Measurements from ENCODE around the gene EPHA5. TPM values are rescaled to one million over a fixed set of nuclear protein-coding genes. Genes with fewer than 3 reads are reported as not detected.

Gene EPHA5
- total and polyA plus RNA-seq, 9 of the 15 experiments (the other 6 are each of a cell fraction or from before 2014, with no cell fraction given), result 0.04 TPM; not detected in 8

- TF ChIP-seq CBX8 (IDR thresholded peaks at IDR 0.05; ENCODE audit: borderline replicate concordance, extremely low read depth, low read depth, low read length, poor library complexity, severe bottlenecking), result no peak
Observed at GRCh38 chr4:65667506-65668041, 2.7 kb downstream of the EPHA5 start (continued).

DNA sequence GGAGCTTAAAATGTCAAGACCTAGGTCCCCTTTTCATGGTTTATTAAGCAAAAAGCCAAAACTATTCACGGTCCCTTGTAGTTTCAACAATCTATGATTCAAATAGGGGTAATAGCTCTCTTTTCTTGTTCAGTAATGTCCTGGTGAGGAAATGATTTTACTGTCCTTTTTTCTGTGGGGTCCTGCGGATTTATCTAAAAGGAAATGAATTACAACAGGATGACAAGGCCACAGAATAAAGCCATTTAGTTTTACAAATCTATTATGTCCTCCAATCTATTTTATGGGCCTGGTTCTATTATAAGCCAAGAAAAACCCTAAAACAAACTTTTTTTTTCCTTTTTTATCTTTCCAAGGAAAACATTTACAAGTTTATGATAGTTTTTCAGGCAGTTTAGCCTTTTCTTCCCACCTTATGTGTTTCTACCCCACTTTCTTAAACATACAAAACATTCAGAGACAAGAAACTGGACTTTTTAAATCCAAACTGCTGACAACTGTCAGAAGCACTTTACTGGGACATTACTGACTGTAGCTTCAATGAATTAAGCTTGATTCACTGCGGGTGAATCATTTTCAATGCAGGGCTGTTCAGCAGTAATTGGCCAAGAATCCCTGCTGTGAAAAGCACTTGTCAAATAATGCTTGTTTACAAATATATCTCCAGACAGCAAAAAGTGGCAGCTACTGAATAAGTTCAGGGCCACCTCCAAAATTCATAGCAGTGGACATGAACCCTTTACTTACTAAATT lies 4.3 kb downstream of the EPHA5 start:
- FAIRE-seq, result no peak
- Histone ChIP-seq H3K4me2 (ENCODE audit: insufficient read depth, low read length) (no peak overlapping the region), H2AFZ (ENCODE audit: low read depth, low read length) (no peak overlapping the region), H3K9me3 (replicated peaks; ENCODE audit: control insufficient read depth, insufficient read depth, low read depth, low read length) (no peaks in the 10 kb centered on the region), H3K4me3 (no peak overlapping the region), H3K79me2 (ENCODE audit: control insufficient read depth, insufficient read depth, low read length) (no peaks in the 10 kb centered on the region), H3K36me3 (ENCODE audit: control insufficient read depth, insufficient read depth, low read length) (no peaks in the 10 kb centered on the region), H3K27me3 (ENCODE audit: control insufficient read depth in 2 of 2, insufficient read depth in 2 of 2, low read length in 2 of 2) (no peaks in the 10 kb centered on the region), H3K9ac (ENCODE audit: insufficient read depth in 1 of 2, low read depth in 2 of 2, low read length in 2 of 2) (no peak overlapping the region), H3K27ac (ENCODE audit: extremely low read depth, low read depth, low read length) (no peak overlapping the region), H3K4me1 (replicated peaks in 1 of 2; ENCODE audit: control insufficient read depth in 2 of 2, insufficient read depth in 2 of 2, low read length in 2 of 2) (peaks cover 0 to 9% of the 10 kb centered on the region in 2 experiments; a peak in 2 of 5 replicates), H3K9me1 (ENCODE audit: control insufficient read depth, insufficient read depth, low read length) (no peaks in the 10 kb centered on the region), H4K20me1 (replicated peaks; ENCODE audit: control insufficient read depth, insufficient read depth, low read length) (no peaks in the 10 kb centered on the region)
- 4% methylated on average over 3 of the region's 3 CpGs for WGBS (ENCODE audit: insufficient coverage, low coverage, missing lambda C conversion rate)
- no peak for DNase-seq (ENCODE audit: extremely low read depth in 1 of 4, low spot score in 3 of 4)
- TF ChIP-seq ZNF384 (IDR thresholded peaks at IDR 0.05; ENCODE audit: low read depth, low read length), result no peak
- no peak for TF ChIP-seq POLR2H (tag; IDR thresholded peaks at IDR 0.05; ENCODE audit: low read depth)
- TF ChIP-seq KAT7 (CRISPR knock-in tag; IDR thresholded peaks at IDR 0.05; ENCODE audit: borderline replicate concordance), result no peak
- TF ChIP-seq MCM3 (IDR thresholded peaks at IDR 0.05), result no peak
- no peak for TF ChIP-seq ZNF24 (IDR thresholded peaks at IDR 0.05)
- no peak for TF ChIP-seq ILK (tag; IDR thresholded peaks at IDR 0.05; ENCODE audit: borderline replicate concordance, low read depth)
- TF ChIP-seq, protein P1, sequence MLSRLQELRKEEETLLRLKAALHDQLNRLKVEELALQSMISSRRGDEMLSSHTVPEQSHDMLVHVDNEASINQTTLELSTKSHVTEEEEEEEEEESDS (CRISPR knock-in tag; IDR thresholded peaks at IDR 0.05), result no peak
- no peak for TF ChIP-seq ATF3 (IDR thresholded peaks at IDR 0.05)
- TF ChIP-seq ATF3 (CRISPR knock-in tag; conservative IDR thresholded peaks at IDR 0.05), result no peak
- no peak for TF ChIP-seq BACH1 (tag; IDR thresholded peaks at IDR 0.05)
- TF ChIP-seq ZNF639 (CRISPR knock-in tag; conservative IDR thresholded peaks at IDR 0.05 in 1 of 2, IDR thresholded peaks at IDR 0.05 in 1 of 2), result no peak
- no peak for TF ChIP-seq BRD9 (IDR thresholded peaks at IDR 0.05; ENCODE audit: low read depth, partially characterized antibody)
- no peak for TF ChIP-seq ELF4 (CRISPR knock-in tag; IDR thresholded peaks at IDR 0.05)
- TF ChIP-seq ZSCAN29 (IDR thresholded peaks at IDR 0.05), result no peak
- TF ChIP-seq ZBTB12 (CRISPR knock-in tag; IDR thresholded peaks at IDR 0.05), result no peak
- no peak for TF ChIP-seq SP2 (IDR thresholded peaks at IDR 0.05; ENCODE audit: extremely low read depth, low read depth, low read length, poor library complexity, severe bottlenecking)
- BruUV-seq (replicated peaks), result no TSS peak
- ChIA-PET CTCF (ENCODE audit: low intra/inter-chr PET ratio) (no interaction called here), POLR2A (no interaction called here)
- intact Hi-C loops (cut with micrococcal nuclease) (no loop called here), in situ Hi-C loops (cut with MboI) (no loop called here)
- ATAC-seq, result no peak

Data from K562 (cell line).